ENCODE data around the gene MED15. TPM values are rescaled to one million over a fixed set of nuclear protein-coding genes. Genes with fewer than 3 reads are reported as not detected.

The MED15 gene
- polyA plus RNA-seq, 2 of the 4 experiments (the other 2 are of a cell fraction) = 10.7 to 29.7 TPM

DNA sequence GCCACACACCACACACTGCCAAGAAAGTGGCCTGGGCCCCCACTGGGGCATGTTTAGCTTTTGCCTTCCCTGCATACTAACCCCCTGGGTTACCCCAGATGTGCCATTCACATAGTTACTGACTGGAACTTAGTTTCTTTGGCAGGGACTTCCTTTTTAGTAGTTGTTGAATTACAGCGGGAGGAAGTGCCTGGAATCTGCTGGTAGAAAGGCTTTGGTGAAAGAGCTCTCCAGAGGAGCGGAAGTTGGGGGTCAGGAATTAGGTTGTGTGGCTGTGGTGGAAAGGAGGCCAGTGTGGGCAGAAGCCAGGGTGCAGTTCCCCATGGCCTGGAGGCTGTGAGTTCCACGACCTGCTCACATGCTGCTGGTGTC is 69.0 kb downstream of the MED15 start (continued):
- no peak for TF ChIP-seq MAX (IDR thresholded peaks at IDR 0.05)
- TF ChIP-seq RNF2 (IDR thresholded peaks at IDR 0.05; ENCODE audit: borderline replicate concordance, low read depth) = no peak
- no peak for TF ChIP-seq EHF (CRISPR knock-in tag; IDR thresholded peaks at IDR 0.05)
- no peak for TF ChIP-seq CHD4 (IDR thresholded peaks at IDR 0.05; ENCODE audit: borderline replicate concordance)

DNA sequence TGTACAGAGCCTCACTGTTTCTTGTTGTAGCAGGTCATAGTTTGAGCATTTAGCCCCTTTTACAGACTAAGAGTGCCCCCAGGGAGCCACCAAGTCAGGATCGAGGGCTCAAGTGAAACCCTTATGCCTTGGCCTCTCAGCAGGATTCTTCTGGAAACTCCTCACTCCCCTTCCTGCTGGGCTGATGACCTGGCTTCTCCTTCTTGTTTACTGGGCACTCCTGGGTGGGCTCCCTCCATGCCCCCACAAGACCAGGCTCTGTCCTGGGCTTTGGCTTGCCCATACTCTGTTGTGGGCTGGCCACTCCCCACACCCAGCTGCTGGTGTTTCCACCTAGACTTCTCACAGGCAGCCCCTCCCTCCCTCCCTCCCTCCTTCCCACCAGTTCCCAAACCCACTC is 69.6 kb downstream of the MED15 start:
- CTCF ChIA-PET = interaction anchor here (2.9 to 5.6 kb wide), 2 partner anchors 13 to 29 kb away, joined by 7 to 41 read pairs; no protein-coding TSS in a partner anchor
- FAIRE-seq (no peak), DNase-seq (ENCODE audit: low read depth in 1 of 2, low spot score in 1 of 2) (no peak), ATAC-seq (no peak)
- TF ChIP-seq MAZ (IDR thresholded peaks at IDR 0.05; ENCODE audit: borderline replicate concordance, low read depth, low read length) = no peak
- TF ChIP-seq KDM5A (IDR thresholded peaks at IDR 0.05) = no peak
- no peak for TF ChIP-seq NPAS2 (CRISPR knock-in tag; IDR thresholded peaks at IDR 0.05; ENCODE audit: borderline replicate concordance)
- no peak for TF ChIP-seq GATA3 (IDR thresholded peaks at IDR 0.05; ENCODE audit: borderline replicate concordance)
- no peak for TF ChIP-seq NFE2L2 (conservative IDR thresholded peaks at IDR 0.05; ENCODE audit: low read length)
- no peak for TF ChIP-seq BHLHE40 (IDR thresholded peaks at IDR 0.05; ENCODE audit: low read depth, low read length)
- TF ChIP-seq RFX5 (IDR thresholded peaks at IDR 0.05) = no peak
- no peak for TF ChIP-seq RCOR1 (IDR thresholded peaks at IDR 0.05; ENCODE audit: low read depth, low read length)
- TF ChIP-seq USF2 (IDR thresholded peaks at IDR 0.05) = no peak
- TF ChIP-seq HES2 (IDR thresholded peaks at IDR 0.05) = no peak
- TF ChIP-seq TP53 (CRISPR knock-in tag; IDR thresholded peaks at IDR 0.05) = no peak
- no peak for TF ChIP-seq CHD2 (IDR thresholded peaks at IDR 0.05; ENCODE audit: low read length, partially characterized antibody)
- TF ChIP-seq POLR2A (IDR thresholded peaks at IDR 0.05; ENCODE audit: low read length) = no peak
- no peak for TF ChIP-seq BCL3 (IDR thresholded peaks at IDR 0.05)
- WGBS (ENCODE audit: missing lambda C conversion rate) = 100% methylated on average over 1 of the region's 1 CpG
- no peaks in the 10 kb centered on the region for H3K4me1 ChIP-seq
- H3K9me3 ChIP-seq = no peaks in the 10 kb centered on the region
- no peak overlapping the region for H3K27ac ChIP-seq
- H3K4me3 ChIP-seq = no peak overlapping the region
- H3K4me2 ChIP-seq = no peak overlapping the region
- POLR2A ChIA-PET = no interaction called here

DNA sequence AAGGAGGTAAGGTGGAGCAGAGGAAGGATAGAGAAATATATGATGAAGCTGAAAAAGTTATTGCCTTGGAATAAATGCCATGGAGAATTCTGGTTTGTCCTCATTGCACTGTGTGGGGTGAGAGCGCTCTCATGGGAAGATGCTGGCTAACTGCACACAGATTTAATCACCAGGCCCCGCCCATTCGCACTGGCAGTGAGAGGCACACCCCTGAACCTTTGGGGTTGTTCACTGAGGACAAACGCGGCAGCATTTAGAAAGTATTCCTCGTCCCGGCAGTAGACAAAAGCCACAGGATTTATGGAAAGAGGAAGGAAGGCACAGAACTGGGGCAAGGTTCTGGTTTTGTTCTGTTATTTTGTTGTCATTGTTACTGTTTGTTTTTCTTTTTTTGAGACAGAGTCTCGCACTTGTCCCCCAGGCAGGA is 70.2 kb downstream of the MED15 start:
- 92% methylated on average over 8 of the region's 8 CpGs for WGBS (ENCODE audit: missing lambda C conversion rate)
- H3K4me1 ChIP-seq = no peaks in the 10 kb centered on the region
- ChIA-PET POLR2A (no interaction called here), CTCF (interaction anchor here (2.9 to 5.6 kb wide), 2 partner anchors 13 to 28 kb away, joined by 7 to 41 read pairs; no protein-coding TSS in a partner anchor)
- H3K9me3 ChIP-seq = no peaks in the 10 kb centered on the region
- no peak overlapping the region for H3K4me2 ChIP-seq
- TF ChIP-seq NPAS2 (CRISPR knock-in tag; IDR thresholded peaks at IDR 0.05; ENCODE audit: borderline replicate concordance) (no peak), KDM1A (IDR thresholded peaks at IDR 0.05; ENCODE audit: low read depth) (no peak), TFCP2L1 (CRISPR knock-in tag; IDR thresholded peaks at IDR 0.05) (no peak)
- no peak overlapping the region for H3K27ac ChIP-seq
- no peak for FAIRE-seq
- no peak overlapping the region for H3K4me3 ChIP-seq
- no peak for ATAC-seq
- no peak for DNase-seq (ENCODE audit: low read depth in 1 of 2, low spot score in 1 of 2)

GRCh38 chr22:20578192-20578591 is 70.8 kb downstream of the MED15 start:
- no peak overlapping the region for H3K4me2 ChIP-seq
- ChIA-PET CTCF (interaction anchor here (2.9 to 5.6 kb wide), 2 partner anchors 14 to 28 kb away, joined by 7 to 41 read pairs; no protein-coding TSS in a partner anchor), POLR2A (no interaction called here)
- no peaks in the 10 kb centered on the region for H3K9me3 ChIP-seq
- no peak overlapping the region for H3K4me3 ChIP-seq
- no peak for DNase-seq (ENCODE audit: low read depth in 1 of 2, low spot score in 1 of 2)
- 97% methylated on average over 5 of the region's 7 CpGs for WGBS (ENCODE audit: missing lambda C conversion rate)
- FAIRE-seq = no peak
- no peak for ATAC-seq
- no peak overlapping the region for H3K27ac ChIP-seq
- no peaks in the 10 kb centered on the region for H3K4me1 ChIP-seq
- TF ChIP-seq HES2 (IDR thresholded peaks at IDR 0.05) (no peak), ZNF302 (CRISPR knock-in tag; IDR thresholded peaks at IDR 0.05) (no peak), FOSB (CRISPR knock-in tag; IDR thresholded peaks at IDR 0.05) (no peak), ZC3H11A (IDR thresholded peaks at IDR 0.05) (no peak), RNF2 (IDR thresholded peaks at IDR 0.05; ENCODE audit: borderline replicate concordance, low read depth) (no peak), BCL3 (IDR thresholded peaks at IDR 0.05) (no peak), HOXB13 (CRISPR knock-in tag; IDR thresholded peaks at IDR 0.05; ENCODE audit: low read depth) (no peak), NR3C1 (IDR thresholded peaks at IDR 0.05) (no peak), HMGXB4 (CRISPR knock-in tag; IDR thresholded peaks at IDR 0.05; ENCODE audit: borderline replicate concordance) (no peak), JUNB (IDR thresholded peaks at IDR 0.05) (no peak), RAD21 (conservative IDR thresholded peaks at IDR 0.05 in 1 of 2, IDR thresholded peaks at IDR 0.05 in 1 of 2) (no peak), TFCP2L1 (CRISPR knock-in tag; IDR thresholded peaks at IDR 0.05) (no peak), SMC3 (IDR thresholded peaks at IDR 0.05) (no peak), KDM5A (IDR thresholded peaks at IDR 0.05) (no peak)

Measured in A549 (cell line).